CD8-positive, alpha-beta memory T cell (primary cell): Measurements from ENCODE around the gene THRA. TPM values are rescaled to one million over a fixed set of nuclear protein-coding genes. Genes with fewer than 3 reads are reported as not detected.
A peak's percentile ranks its signal among the peaks of the same experiment; 100 is the strongest.

Experiments used
- CTCF ChIA-PET: fragments of 350-600 bp; sonication (Branson Sonifier 250); formaldehyde crosslinking; loops from one replicate; lab custom pipeline; 2021; ENCODE audit warnings: antibody characterized with exemption; lab: Charles Lee
- POLR2A ChIA-PET: fragments of 350-600 bp; sonication (Branson Sonifier 250); formaldehyde crosslinking; loops from one replicate; lab custom pipeline; 2021; ENCODE audit warnings: antibody characterized with exemption; lab: Charles Lee
- DNase-seq, 5 donors: peaks; one replicate each; pipeline versions ENCODE4 v3.0.0 to v3.0.0-alpha.2; 2020 to 2022; ENCODE audit warnings: mixed read lengths in 1 of 5
- H3K27ac ChIP-seq: one replicate; pipeline ENCODE4 v1.7.0; 2013; ENCODE audit warnings: low read depth, mild to moderate bottlenecking, low read length, moderate library complexity
- H3K27me3 ChIP-seq: 2 replicates; pipeline ENCODE4 v1.7.0; 2013; ENCODE audit warnings: low read length, mild to moderate bottlenecking; ENCODE audit not compliant: insufficient read depth, poor library complexity, severe bottlenecking
- H3K36me3 ChIP-seq: 2 replicates; pipeline ENCODE4 v1.7.0; 2013; ENCODE audit warnings: mild to moderate bottlenecking, low read length, moderate library complexity; ENCODE audit not compliant: insufficient read depth
- H3K4me1 ChIP-seq: 2 replicates; pipeline ENCODE4 v1.7.0; 2013; ENCODE audit warnings: mild to moderate bottlenecking, low read length, moderate library complexity; ENCODE audit not compliant: insufficient read depth
- H3K4me3 ChIP-seq: 2 replicates; pipeline ENCODE4 v1.7.0; 2013; ENCODE audit warnings: mild to moderate bottlenecking, low read length
- H3K9me3 ChIP-seq: 2 replicates; pipeline ENCODE4 v1.7.0; 2013; ENCODE audit warnings: mild to moderate bottlenecking, low read length
- H3K27ac Mint-ChIP-seq, 8 donors: one replicate each; pipeline ENCODE4 v1.8.0; 2020 to 2021; ENCODE audit warnings: mixed read lengths in 8 of 8, mild to moderate bottlenecking in 6 of 8, inconsistent platforms in 3 of 8, moderate library complexity in 3 of 8
- H3K27me3 Mint-ChIP-seq, 2 donors: one replicate each; pipeline ENCODE4 v1.8.0; 2020 to 2021; ENCODE audit warnings: mixed read lengths in 2 of 2, mild to moderate bottlenecking in 1 of 2, moderate library complexity in 1 of 2
- H3K36me3 Mint-ChIP-seq, 3 donors: one replicate each; pipeline ENCODE4 v1.8.0; 2020 to 2021; ENCODE audit warnings: mixed read lengths in 3 of 3, inconsistent platforms in 1 of 3, mild to moderate bottlenecking in 1 of 3
- H3K4me1 Mint-ChIP-seq, 3 donors: one replicate each; pipeline ENCODE4 v1.8.0; 2020 to 2021; ENCODE audit warnings: mixed read lengths in 3 of 3, inconsistent platforms in 1 of 3, mild to moderate bottlenecking in 1 of 3
- H3K4me3 Mint-ChIP-seq, 7 donors: one replicate each; pipeline ENCODE4 v1.8.0; 2020 to 2021; ENCODE audit warnings: mixed read lengths in 7 of 7, mild to moderate bottlenecking in 6 of 7, moderate library complexity in 4 of 7, inconsistent platforms in 2 of 7
- H3K9me3 Mint-ChIP-seq, 5 donors: one replicate each; pipeline ENCODE4 v1.8.0; 2020 to 2022; ENCODE audit warnings: mixed read lengths in 5 of 5, mild to moderate bottlenecking in 3 of 5, moderate library complexity in 2 of 5, inconsistent platforms in 1 of 5
- polyA plus RNA-seq: library from polyadenylated mRNA; unstranded; fragments of 300-500 nt; fragmentation: Illumina TruSeq; gene quantifications from one replicate; pipeline ENCODE4 v1.2.3, GENCODE V29; 2021
- total RNA-seq, 2 experiments: library from RNA; stranded (reverse); gene quantifications; one replicate each; pipeline ENCODE4 v1.2.3, GENCODE V29; 2021

The THRA gene
- total and polyA plus RNA-seq, 3 experiments from 2014 or later: 12.6 to 17.0 (median 13.2) TPM

DNA sequence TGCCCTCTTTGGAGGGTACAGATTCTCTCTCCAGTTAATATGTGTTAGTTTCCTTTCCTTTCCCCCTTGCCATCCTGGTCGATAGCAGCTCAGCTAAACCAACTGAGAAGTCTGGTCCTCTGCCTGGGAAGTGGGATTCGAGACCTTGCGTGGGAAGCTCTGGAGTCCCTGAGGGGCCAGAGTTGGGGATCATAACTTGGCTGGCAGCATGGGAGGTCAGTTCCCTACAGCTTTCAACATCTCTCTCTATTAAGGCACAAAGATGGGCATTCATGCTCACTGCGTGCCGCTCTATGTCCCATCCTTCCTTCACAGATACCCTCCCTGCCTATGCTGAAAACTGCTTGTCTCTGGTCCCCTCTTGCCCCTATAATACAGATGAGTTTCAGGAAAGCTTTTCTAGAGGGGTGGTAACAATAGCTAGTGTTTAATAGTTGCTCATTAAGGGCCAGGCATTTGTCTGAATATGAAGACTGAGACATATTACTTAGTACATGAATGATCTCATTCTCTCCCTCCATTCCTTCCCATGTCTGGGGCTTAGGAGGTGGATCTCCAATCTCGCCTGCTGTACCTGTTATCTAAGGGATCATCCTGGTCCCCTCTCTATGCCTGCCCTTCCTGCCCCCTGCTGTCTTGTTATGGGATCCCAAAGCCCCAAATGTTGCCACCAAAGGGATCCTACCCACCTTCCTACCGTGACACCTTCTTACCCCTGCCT is 10.8 kb downstream of the THRA start:
- Histone ChIP-seq H3K4me1 (peaks cover 56% of the 10 kb centered on the region), H3K27ac (no peak overlapping the region), H3K4me3 (no peak overlapping the region), H3K27me3 (no peaks in the 10 kb centered on the region), H3K9me3 (no peaks in the 10 kb centered on the region), H3K36me3 (peaks cover 11% of the 10 kb centered on the region)
- ChIA-PET CTCF (interaction anchor here (1.0 to 6.7 kb wide), 11 partner anchors 9 to 95 kb away, joined by 3 to 96 read pairs (median 16); partner anchors contain the start of genes CASC3, MED24, NR1D1 and THRA), POLR2A (no interaction called here)
- peaks cover 0 to 3% of the 10 kb centered on the region in 2 donors for H3K27me3 Mint-ChIP-seq
- DNase-seq: no peak
- H3K27ac Mint-ChIP-seq: peak overlapping the region; percentile 28 to 87 (median 71)
- no peaks in the 10 kb centered on the region for H3K9me3 Mint-ChIP-seq
- H3K4me1 Mint-ChIP-seq: peaks cover 48 to 71% (median 55%) of the 10 kb centered on the region in 3 donors
- H3K4me3 Mint-ChIP-seq: peak overlapping the region in 1 of 7 donors; percentile 63
- H3K36me3 Mint-ChIP-seq: peaks cover 0 to 36% (median 4%) of the 10 kb centered on the region in 3 donors

DNA sequence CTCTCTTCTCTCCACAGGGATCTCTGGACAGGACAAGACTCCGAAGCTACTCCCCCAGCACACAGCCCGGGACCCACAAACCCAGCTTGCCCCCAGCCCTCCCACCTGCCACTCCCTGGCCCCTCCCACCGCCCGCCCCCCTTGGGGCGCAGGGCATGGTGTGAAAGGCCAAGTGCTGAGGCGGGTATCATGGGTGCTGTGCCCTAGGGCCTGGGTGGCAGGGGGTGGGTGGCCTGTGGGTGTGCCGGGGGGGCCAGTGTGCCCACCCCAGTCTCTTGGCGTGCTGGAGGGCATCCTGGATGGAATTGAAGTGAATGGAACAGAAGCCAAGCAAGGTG is 11.4 kb downstream of the THRA start:
- H3K4me3 Mint-ChIP-seq: no peak overlapping the region
- Histone ChIP-seq H3K27me3 (no peaks in the 10 kb centered on the region), H3K27ac (no peak overlapping the region), H3K4me1 (peaks cover 51% of the 10 kb centered on the region), H3K36me3 (peaks cover 11% of the 10 kb centered on the region), H3K9me3 (no peaks in the 10 kb centered on the region), H3K4me3 (no peak overlapping the region)
- no peaks in the 10 kb centered on the region for H3K9me3 Mint-ChIP-seq
- CTCF ChIA-PET: interaction anchor here (1.1 to 6.7 kb wide), 17 partner anchors 10 to 145 kb away, joined by 3 to 96 read pairs (median 15); partner anchors contain the start of genes CASC3, MED24, NR1D1 and THRA
- H3K4me1 Mint-ChIP-seq: peaks cover 42 to 65% (median 50%) of the 10 kb centered on the region in 3 donors
- H3K27me3 Mint-ChIP-seq: peaks cover 0 to 3% of the 10 kb centered on the region in 2 donors
- H3K36me3 Mint-ChIP-seq: peaks cover 0 to 39% (median 4%) of the 10 kb centered on the region in 3 donors
- POLR2A ChIA-PET: interaction anchor here (2.1 kb wide), 1 partner anchor 25 kb away, joined by 10 read pairs; no protein-coding TSS in a partner anchor
- DNase-seq: no peak
- H3K27ac Mint-ChIP-seq: peak overlapping the region in 4 of 8 donors; percentile 31 to 81 (median 74)

GRCh38 chr17:40074871-40075200 is 12.1 kb downstream of the THRA start:
- no peak for DNase-seq
- H3K27ac ChIP-seq: no peak overlapping the region
- H3K27me3 ChIP-seq: no peaks in the 10 kb centered on the region
- peaks cover 36 to 58% (median 43%) of the 10 kb centered on the region in 3 donors for H3K4me1 Mint-ChIP-seq
- H3K4me1 ChIP-seq: peaks cover 44% of the 10 kb centered on the region
- H3K27ac Mint-ChIP-seq: peak overlapping the region in 5 of 8 donors; percentile 7 to 74 (median 26)
- H3K9me3 Mint-ChIP-seq: no peaks in the 10 kb centered on the region
- H3K9me3 ChIP-seq: no peaks in the 10 kb centered on the region
- H3K4me3 ChIP-seq: no peak overlapping the region
- H3K4me3 Mint-ChIP-seq: peak overlapping the region in 1 of 7 donors; percentile 1
- POLR2A ChIA-PET: interaction anchor here (0.6 to 2.1 kb wide), 7 partner anchors 9 to 92 kb away, joined by 3 to 10 read pairs (median 4); partner anchors contain the start of gene THRA
- peaks cover 0 to 40% (median 4%) of the 10 kb centered on the region in 3 donors for H3K36me3 Mint-ChIP-seq
- peaks cover 17% of the 10 kb centered on the region for H3K36me3 ChIP-seq
- peaks cover 0 to 3% of the 10 kb centered on the region in 2 donors for H3K27me3 Mint-ChIP-seq
- CTCF ChIA-PET: interaction anchor here (1.1 to 6.7 kb wide), 29 partner anchors 9 to 144 kb away, joined by 3 to 96 read pairs (median 8); partner anchors contain the start of genes CASC3, MED24, NR1D1 and THRA

DNA sequence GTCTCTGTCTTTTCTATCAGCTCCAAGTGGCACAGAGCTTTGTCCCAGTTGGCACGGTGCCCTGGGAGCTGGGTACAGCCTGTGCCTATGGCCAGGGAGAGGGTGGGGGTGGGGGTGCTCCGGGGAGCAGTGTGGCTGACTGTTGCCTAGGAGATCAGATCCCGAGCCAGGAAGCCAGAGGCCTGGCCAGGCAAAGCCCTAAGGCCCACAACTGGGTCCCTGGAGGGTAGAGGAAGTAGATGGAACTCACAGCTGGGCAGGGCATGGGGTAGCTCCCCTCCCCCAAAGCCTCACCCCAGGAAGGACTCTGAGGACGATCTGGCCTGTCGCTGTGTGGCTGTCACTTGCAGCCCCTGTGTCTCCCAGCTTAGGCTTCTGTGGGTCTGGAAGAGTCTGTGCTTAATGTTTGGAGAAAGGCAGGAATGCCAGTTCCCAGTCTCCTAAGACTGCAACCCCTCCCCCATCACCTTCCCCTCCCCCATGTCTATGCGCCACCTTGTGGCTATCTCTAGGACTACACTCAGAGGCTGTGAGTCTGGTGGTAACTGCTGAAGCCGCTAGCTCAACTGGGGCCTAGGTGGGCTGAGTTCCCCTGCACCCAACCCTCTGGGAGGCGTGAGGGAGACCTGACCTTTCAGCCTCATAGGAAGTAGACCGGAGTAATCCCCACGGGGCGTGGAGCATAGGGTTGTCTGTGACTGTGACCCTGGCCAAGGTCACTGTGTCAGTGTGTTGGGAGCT is 12.6 kb downstream of the THRA start:
- CTCF ChIA-PET: interaction anchor here (0.6 to 6.7 kb wide), 33 partner anchors 9 to 166 kb away, joined by 3 to 96 read pairs (median 7); partner anchors contain the start of genes MED24, NR1D1, THRA and WIPF2
- no peaks in the 10 kb centered on the region for H3K27me3 ChIP-seq
- POLR2A ChIA-PET: interaction anchor here (0.6 to 2.1 kb wide), 7 partner anchors 10 to 93 kb away, joined by 3 to 10 read pairs (median 4); partner anchors contain the start of gene THRA

DNA sequence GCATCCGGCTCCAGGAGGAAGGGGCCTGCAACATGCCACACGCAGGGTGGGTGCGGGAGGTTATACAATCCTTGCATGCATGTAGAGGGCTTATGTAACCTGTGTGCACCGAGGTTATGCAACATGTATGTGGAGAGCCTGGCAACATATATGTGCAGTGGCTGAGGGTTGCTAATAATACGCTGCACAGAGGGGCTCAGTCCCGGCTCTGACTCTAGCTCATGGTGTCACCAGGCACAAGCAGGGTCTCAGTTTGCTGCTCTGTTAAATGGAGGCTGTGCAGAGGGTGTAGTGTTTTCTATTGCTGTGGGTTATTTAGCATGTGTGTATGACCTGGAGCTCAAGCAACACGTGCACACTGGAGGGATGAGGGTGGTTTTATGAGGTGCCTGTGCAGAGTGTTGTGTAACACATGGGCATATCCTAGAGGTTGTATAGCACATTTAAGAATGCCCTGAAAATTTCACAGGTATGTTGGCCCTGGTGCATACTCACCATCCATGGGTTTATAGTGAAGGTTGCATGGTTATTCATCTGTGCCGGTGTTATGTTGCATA is 13.3 kb downstream of the THRA start:
- Mint-ChIP-seq H3K4me1 (peaks cover 24 to 47% (median 33%) of the 10 kb centered on the region in 3 donors), H3K4me3 (peak overlapping the region in 1 of 7 donors; percentile 73), H3K9me3 (no peaks in the 10 kb centered on the region), H3K27ac (peak overlapping the region in 5 of 8 donors; percentile 48 to 87 (median 79)), H3K36me3 (peaks cover 0 to 46% (median 4%) of the 10 kb centered on the region in 3 donors), H3K27me3 (peaks cover 0 to 3% of the 10 kb centered on the region in 2 donors)
- Histone ChIP-seq H3K9me3 (no peaks in the 10 kb centered on the region), H3K27ac (peak overlapping the region; percentile 6), H3K27me3 (no peaks in the 10 kb centered on the region), H3K4me1 (peaks cover 32% of the 10 kb centered on the region), H3K36me3 (peaks cover 19% of the 10 kb centered on the region), H3K4me3 (no peak overlapping the region)
- no peak for DNase-seq
- ChIA-PET POLR2A (interaction anchor here (0.6 to 2.1 kb wide), 4 partner anchors 10 to 36 kb away, joined by 4 to 10 read pairs (median 4); no protein-coding TSS in a partner anchor), CTCF (interaction anchor here (0.6 to 6.7 kb wide), 32 partner anchors 8 to 166 kb away, joined by 3 to 96 read pairs (median 7); partner anchors contain the start of genes MED24, NR1D1, THRA and WIPF2)

More for the DNA sequence above, 12.6 kb downstream of the THRA start:
- DNase-seq: peak; percentile 54 to 79 (median 56)
- Histone ChIP-seq H3K4me3 (no peak overlapping the region), H3K27ac (peak overlapping the region; percentile 6), H3K36me3 (peaks cover 19% of the 10 kb centered on the region), H3K4me1 (peaks cover 38% of the 10 kb centered on the region), H3K9me3 (no peaks in the 10 kb centered on the region)
- Mint-ChIP-seq H3K36me3 (peaks cover 0 to 43% (median 4%) of the 10 kb centered on the region in 3 donors), H3K9me3 (no peaks in the 10 kb centered on the region), H3K4me1 (peaks cover 30 to 53% (median 38%) of the 10 kb centered on the region in 3 donors), H3K4me3 (peak overlapping the region in 1 of 7 donors; percentile 73), H3K27me3 (peaks cover 0 to 3% of the 10 kb centered on the region in 2 donors), H3K27ac (peak overlapping the region in 5 of 8 donors; percentile 62 to 87 (median 79))

DNA sequence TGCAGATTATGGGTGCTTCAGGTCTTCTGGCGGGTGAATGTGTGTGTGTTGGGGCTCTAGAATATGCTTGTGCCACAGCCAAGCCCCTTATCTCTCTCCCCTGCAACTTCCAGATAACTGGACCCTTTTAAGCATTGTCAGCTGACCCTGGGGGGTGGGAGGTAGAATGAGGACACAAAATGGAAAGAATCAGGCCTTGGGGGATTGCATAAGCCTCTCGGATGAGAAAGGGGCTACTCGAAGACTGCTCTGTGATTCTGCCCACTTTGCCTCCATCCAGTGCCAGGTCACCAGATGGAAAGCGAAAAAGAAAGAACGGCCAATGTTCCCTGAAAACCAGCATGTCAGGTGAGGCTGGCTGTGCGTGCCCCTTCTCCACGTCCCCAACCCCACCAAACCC is 13.8 kb downstream of the THRA start:
- Histone ChIP-seq H3K36me3 (peaks cover 19% of the 10 kb centered on the region), H3K4me3 (no peak overlapping the region), H3K27ac (no peak overlapping the region), H3K9me3 (no peaks in the 10 kb centered on the region), H3K27me3 (no peaks in the 10 kb centered on the region), H3K4me1 (peaks cover 26% of the 10 kb centered on the region)
- no peak for DNase-seq
- peaks cover 0 to 3% of the 10 kb centered on the region in 2 donors for H3K27me3 Mint-ChIP-seq
- peaks cover 0 to 48% (median 4%) of the 10 kb centered on the region in 3 donors for H3K36me3 Mint-ChIP-seq
- H3K4me1 Mint-ChIP-seq: peaks cover 24 to 41% (median 30%) of the 10 kb centered on the region in 3 donors
- no peak overlapping the region for H3K4me3 Mint-ChIP-seq
- H3K27ac Mint-ChIP-seq: peak overlapping the region in 1 of 8 donors; percentile 48
- H3K9me3 Mint-ChIP-seq: no peaks in the 10 kb centered on the region
- ChIA-PET POLR2A (interaction anchor here (1.9 kb wide), 1 partner anchor 11 kb away, joined by 5 read pairs; no protein-coding TSS in a partner anchor), CTCF (interaction anchor here (0.6 to 6.7 kb wide), 17 partner anchors 10 to 126 kb away, joined by 3 to 96 read pairs (median 16); partner anchors contain the start of genes MED24, NR1D1 and THRA)

DNA sequence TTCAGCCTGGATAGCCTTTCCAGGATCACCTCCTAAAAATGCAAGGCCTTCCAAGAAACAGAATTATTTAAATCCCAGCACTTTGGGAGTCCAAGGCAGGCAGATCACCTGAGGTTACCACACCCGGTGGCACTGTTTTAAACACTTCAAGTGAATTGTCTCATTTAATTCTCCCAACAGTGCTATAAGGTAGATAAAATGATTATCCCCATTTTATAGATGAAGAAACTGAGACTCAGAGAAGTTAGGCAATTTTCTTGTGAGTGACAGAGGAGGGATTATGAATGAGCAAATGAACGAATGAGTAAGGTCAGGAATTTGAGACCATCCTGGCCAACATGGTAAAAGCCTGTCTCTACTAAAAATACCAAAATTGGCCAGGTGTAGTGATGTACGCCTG is 16.8 kb downstream of the THRA start:
- CTCF ChIA-PET: interaction anchor here (1.5 kb wide), 1 partner anchor 8 kb away, joined by 3 read pairs; no protein-coding TSS in a partner anchor

More for the DNA sequence above, 16.8 kb downstream of the THRA start:
- Histone ChIP-seq H3K4me1 (peaks cover 16% of the 10 kb centered on the region), H3K27me3 (no peaks in the 10 kb centered on the region), H3K27ac (no peak overlapping the region), H3K36me3 (peaks cover 30% of the 10 kb centered on the region), H3K9me3 (no peaks in the 10 kb centered on the region), H3K4me3 (no peak overlapping the region)
- no peak overlapping the region for H3K4me3 Mint-ChIP-seq
- H3K27ac Mint-ChIP-seq: peak overlapping the region in 1 of 8 donors; percentile 32
- peaks cover 0 to 55% (median 6%) of the 10 kb centered on the region in 3 donors for H3K36me3 Mint-ChIP-seq
- DNase-seq: no peak
- POLR2A ChIA-PET: no interaction called here
- peaks cover 16 to 23% (median 19%) of the 10 kb centered on the region in 3 donors for H3K4me1 Mint-ChIP-seq
- H3K9me3 Mint-ChIP-seq: no peaks in the 10 kb centered on the region
- peaks cover 0 to 3% of the 10 kb centered on the region in 2 donors for H3K27me3 Mint-ChIP-seq
